Measurements from ENCODE around the gene TTC1.

DNA sequence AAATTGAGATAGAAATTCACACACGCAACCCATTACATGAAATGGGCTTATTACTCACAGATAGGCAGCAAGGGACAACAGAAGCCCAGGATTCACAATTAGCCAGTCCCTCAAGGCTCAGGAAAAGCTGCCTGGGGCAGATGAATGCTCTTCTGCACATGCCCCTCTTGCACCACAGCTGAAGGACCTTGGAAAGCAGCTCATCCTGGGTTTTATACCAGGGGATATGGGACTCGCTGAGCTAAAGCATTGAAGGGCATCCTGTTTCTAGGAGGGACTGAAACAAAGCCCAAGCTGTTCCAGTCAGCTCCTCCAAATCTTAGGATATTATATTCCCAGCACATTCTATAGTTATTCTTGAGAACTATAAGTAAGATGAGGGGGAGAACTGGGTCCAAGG is 15.7 kb upstream of the TTC1 start:
- TF ChIP-seq, protein P1, sequence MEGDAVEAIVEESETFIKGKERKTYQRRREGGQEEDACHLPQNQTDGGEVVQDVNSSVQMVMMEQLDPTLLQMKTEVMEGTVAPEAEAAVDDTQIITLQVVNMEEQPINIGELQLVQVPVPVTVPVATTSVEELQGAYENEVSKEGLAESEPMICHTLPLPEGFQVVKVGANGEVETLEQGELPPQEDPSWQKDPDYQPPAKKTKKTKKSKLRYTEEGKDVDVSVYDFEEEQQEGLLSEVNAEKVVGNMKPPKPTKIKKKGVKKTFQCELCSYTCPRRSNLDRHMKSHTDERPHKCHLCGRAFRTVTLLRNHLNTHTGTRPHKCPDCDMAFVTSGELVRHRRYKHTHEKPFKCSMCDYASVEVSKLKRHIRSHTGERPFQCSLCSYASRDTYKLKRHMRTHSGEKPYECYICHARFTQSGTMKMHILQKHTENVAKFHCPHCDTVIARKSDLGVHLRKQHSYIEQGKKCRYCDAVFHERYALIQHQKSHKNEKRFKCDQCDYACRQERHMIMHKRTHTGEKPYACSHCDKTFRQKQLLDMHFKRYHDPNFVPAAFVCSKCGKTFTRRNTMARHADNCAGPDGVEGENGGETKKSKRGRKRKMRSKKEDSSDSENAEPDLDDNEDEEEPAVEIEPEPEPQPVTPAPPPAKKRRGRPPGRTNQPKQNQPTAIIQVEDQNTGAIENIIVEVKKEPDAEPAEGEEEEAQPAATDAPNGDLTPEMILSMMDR (IDR thresholded peaks at IDR 0.05): no peak
- no peak for TF ChIP-seq POLR2A (IDR thresholded peaks at IDR 0.05)
